ENCODE data around the gene UIMC1.

The UIMC1 gene

DNA sequence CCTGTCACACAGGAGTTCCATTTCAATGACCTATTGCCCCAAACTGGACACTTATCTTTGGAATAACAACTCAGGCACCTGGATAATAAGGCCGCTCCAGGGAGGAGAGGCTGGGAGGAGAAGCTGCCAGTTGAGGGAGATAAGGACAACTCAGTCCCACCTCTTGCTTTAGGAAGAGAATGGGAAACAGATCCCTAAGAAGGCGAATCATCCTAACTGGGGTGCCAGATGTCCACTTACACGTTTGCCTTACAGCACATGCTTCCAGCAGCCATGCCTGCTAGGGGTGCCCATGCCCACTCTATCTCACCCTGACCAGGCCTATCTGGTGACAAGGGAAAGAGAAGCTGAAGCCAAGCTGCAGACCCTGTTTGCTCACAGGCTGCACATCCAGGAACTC lies 113.9 kb downstream of the UIMC1 start:
- TF ChIP-seq, protein P1, sequence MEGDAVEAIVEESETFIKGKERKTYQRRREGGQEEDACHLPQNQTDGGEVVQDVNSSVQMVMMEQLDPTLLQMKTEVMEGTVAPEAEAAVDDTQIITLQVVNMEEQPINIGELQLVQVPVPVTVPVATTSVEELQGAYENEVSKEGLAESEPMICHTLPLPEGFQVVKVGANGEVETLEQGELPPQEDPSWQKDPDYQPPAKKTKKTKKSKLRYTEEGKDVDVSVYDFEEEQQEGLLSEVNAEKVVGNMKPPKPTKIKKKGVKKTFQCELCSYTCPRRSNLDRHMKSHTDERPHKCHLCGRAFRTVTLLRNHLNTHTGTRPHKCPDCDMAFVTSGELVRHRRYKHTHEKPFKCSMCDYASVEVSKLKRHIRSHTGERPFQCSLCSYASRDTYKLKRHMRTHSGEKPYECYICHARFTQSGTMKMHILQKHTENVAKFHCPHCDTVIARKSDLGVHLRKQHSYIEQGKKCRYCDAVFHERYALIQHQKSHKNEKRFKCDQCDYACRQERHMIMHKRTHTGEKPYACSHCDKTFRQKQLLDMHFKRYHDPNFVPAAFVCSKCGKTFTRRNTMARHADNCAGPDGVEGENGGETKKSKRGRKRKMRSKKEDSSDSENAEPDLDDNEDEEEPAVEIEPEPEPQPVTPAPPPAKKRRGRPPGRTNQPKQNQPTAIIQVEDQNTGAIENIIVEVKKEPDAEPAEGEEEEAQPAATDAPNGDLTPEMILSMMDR (IDR thresholded peaks at IDR 0.05; ENCODE audit: low read depth, low read length, missing control alignments): no peak
- DNase-seq (ENCODE audit: low read depth): no peak
- no peak overlapping the region for H3K4me3 ChIP-seq (ENCODE audit: low read depth, low read length)

GRCh38 chr5:176891331-176891958 lies 115.1 kb downstream of the UIMC1 start:
- no peak overlapping the region for H3K4me3 ChIP-seq (ENCODE audit: low read depth, low read length)
- DNase-seq (ENCODE audit: low read depth): no peak
- TF ChIP-seq, protein P1 (IDR thresholded peaks at IDR 0.05; ENCODE audit: low read depth, low read length, missing control alignments): no peak

- no peak overlapping the region for H3K4me3 ChIP-seq (ENCODE audit: low read depth, low read length)
- DNase-seq (ENCODE audit: low read depth): no peak
- TF ChIP-seq, protein P1 (IDR thresholded peaks at IDR 0.05; ENCODE audit: low read depth, low read length, missing control alignments): no peak
Observed at GRCh38 chr5:176890455-176891330, 115.9 kb downstream of the UIMC1 start.

DNA sequence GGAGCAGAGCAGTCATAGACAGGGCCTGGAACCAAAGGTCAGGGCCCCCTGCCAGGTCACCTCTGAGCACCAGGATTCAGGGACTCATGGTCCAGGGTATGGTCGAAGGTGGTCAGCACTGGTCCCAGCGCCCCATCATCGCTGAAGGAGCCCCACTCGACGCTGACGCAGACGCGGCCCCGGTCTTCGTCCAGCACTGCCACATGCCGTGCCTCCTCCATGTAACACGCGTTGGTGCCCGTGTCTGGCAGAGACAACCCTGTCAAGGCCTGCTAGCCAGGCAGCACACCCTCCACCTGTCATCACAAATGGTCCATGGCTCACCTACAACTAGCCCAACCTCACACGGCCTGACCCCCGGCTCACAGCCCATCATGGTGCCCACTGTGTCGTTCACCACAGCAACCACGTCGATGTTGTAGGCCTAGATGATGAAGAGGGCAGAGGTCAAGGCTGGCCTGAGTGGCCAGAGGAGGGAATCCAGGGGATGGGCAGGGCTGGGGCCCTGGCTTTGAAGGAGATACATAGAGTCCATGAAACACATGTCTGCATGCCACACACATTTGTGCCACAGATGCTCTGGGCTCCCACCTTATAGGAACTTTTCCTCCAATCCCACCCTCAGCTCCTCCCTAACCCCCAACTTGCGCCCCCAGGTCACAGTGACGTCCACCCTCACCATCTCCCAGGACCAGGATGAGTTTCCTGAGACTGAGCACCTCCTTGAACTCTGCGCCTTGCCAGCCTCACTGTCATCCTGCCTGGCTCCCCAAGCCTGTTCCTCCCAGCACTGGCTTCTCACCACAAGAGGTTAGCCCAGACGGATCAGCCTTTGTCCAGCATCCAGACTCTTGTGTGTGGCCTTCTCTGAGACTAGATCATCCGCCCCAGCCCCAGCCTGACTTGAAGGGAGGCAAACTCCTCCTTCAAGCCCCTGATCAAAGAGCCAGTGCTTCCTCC lies 117.0 kb downstream of the UIMC1 start:
- no peak for DNase-seq (ENCODE audit: low read depth)
- TF ChIP-seq, protein P1 (IDR thresholded peaks at IDR 0.05; ENCODE audit: low read depth, low read length, missing control alignments): no peak
- no peak overlapping the region for H3K4me3 ChIP-seq (ENCODE audit: low read depth, low read length)

GRCh38 chr5:176888865-176889165 lies 117.8 kb downstream of the UIMC1 start:
- TF ChIP-seq, protein P1 (IDR thresholded peaks at IDR 0.05; ENCODE audit: low read depth, low read length, missing control alignments): no peak
- H3K4me3 ChIP-seq (ENCODE audit: low read depth, low read length): no peak overlapping the region
- no peak for DNase-seq (ENCODE audit: low read depth)

GRCh38 chr5:176888016-176888864 lies 118.3 kb downstream of the UIMC1 start:
- no peak for DNase-seq (ENCODE audit: low read depth)
- TF ChIP-seq, protein P1 (IDR thresholded peaks at IDR 0.05; ENCODE audit: low read depth, low read length, missing control alignments): no peak
- no peak overlapping the region for H3K4me3 ChIP-seq (ENCODE audit: low read depth, low read length)
